Measurements from ENCODE around the gene RUNDC3A. TPM values are rescaled to one million over a fixed set of nuclear protein-coding genes. Genes with fewer than 3 reads are reported as not detected.

RUNDC3A gene
- total RNA-seq, 5 donors from 2014 or later (not counting 1 experiment from before 2014, with no cell fraction given): 0.38 to 0.65 (median 0.41) TPM; not detected in 2

GRCh38 chr17:44311562-44312181, 3.3 kb downstream of the RUNDC3A start:
- H3K9me3 ChIP-seq: no peaks in the 10 kb centered on the region
- no peak for ATAC-seq (replicated peaks in 1 of 4)
- Mint-ChIP-seq H3K27me3 (peaks cover 25 to 48% of the 10 kb centered on the region in 2 donors), H3K4me3 (no peak overlapping the region), H3K27ac (no peak overlapping the region), H3K36me3 (no peaks in the 10 kb centered on the region), H3K9me3 (no peaks in the 10 kb centered on the region), H3K4me1 (peaks cover 25 to 36% (median 33%) of the 10 kb centered on the region in 3 donors)
- H3K4me3 ChIP-seq (ENCODE audit: control insufficient read depth in 1 of 2, extremely low read depth in 1 of 2, low read length in 1 of 2): no peak overlapping the region
- CTCF ChIA-PET: no interaction called here
- H3K27me3 ChIP-seq (replicated peaks in 1 of 2; ENCODE audit: control insufficient read depth in 2 of 2, extremely low read depth in 1 of 2, insufficient read depth in 2 of 2, low read length in 1 of 2): peaks cover 10 to 75% of the 10 kb centered on the region in 2 experiments
- no peak overlapping the region for H3K27ac ChIP-seq (ENCODE audit: low read length)
- DNase-seq: no peak
- POLR2A ChIA-PET: no interaction called here
- H3K36me3 ChIP-seq (ENCODE audit: control insufficient read depth in 2 of 2, extremely low read depth in 1 of 2, insufficient read depth in 1 of 2, low read length in 1 of 2): no peaks in the 10 kb centered on the region
- H3K4me1 ChIP-seq (ENCODE audit: control insufficient read depth in 1 of 2, extremely low read depth in 1 of 2, insufficient read depth in 2 of 2, low read length in 2 of 2): peaks cover 14 to 48% of the 10 kb centered on the region in 2 experiments
- WGBS (ENCODE audit: insufficient coverage): no CpG with 5 or more reads among the region's 5 CpGs

GRCh38 chr17:44312396-44313104, 4.1 kb downstream of the RUNDC3A start:
- no peaks in the 10 kb centered on the region for H3K9me3 ChIP-seq
- peaks cover 20 to 29% (median 24%) of the 10 kb centered on the region in 3 donors for H3K4me1 Mint-ChIP-seq
- no peak for ATAC-seq (replicated peaks in 1 of 4)
- no peaks in the 10 kb centered on the region for H3K36me3 Mint-ChIP-seq
- no peak for DNase-seq
- peaks cover 21 to 46% of the 10 kb centered on the region in 2 donors for H3K27me3 Mint-ChIP-seq
- no peaks in the 10 kb centered on the region for H3K9me3 Mint-ChIP-seq
- H3K4me1 ChIP-seq (ENCODE audit: control insufficient read depth in 1 of 2, extremely low read depth in 1 of 2, insufficient read depth in 2 of 2, low read length in 2 of 2): peaks cover 14 to 45% of the 10 kb centered on the region in 2 experiments
- no peak overlapping the region for H3K27ac ChIP-seq (ENCODE audit: low read length)
- no peak overlapping the region for H3K4me3 ChIP-seq (ENCODE audit: control insufficient read depth in 1 of 2, extremely low read depth in 1 of 2, low read length in 1 of 2)
- no peaks in the 10 kb centered on the region for H3K36me3 ChIP-seq (ENCODE audit: control insufficient read depth in 2 of 2, extremely low read depth in 1 of 2, insufficient read depth in 1 of 2, low read length in 1 of 2)
- ChIA-PET CTCF (no interaction called here), POLR2A (interaction anchor here in 1 of 2 donors (0.6 kb wide), 1 partner anchor 116 kb away, joined by 4 read pairs; no protein-coding TSS in a partner anchor)
- H3K27ac Mint-ChIP-seq: no peak overlapping the region
- H3K27me3 ChIP-seq (replicated peaks in 1 of 2; ENCODE audit: control insufficient read depth in 2 of 2, extremely low read depth in 1 of 2, insufficient read depth in 2 of 2, low read length in 1 of 2): peaks cover 9 to 77% of the 10 kb centered on the region in 2 experiments
- WGBS (ENCODE audit: insufficient coverage): 79% methylated on average over 7 of the region's 17 CpGs
- peak overlapping the region in 1 of 3 donors; percentile 13 for H3K4me3 Mint-ChIP-seq

- Mint-ChIP-seq H3K27ac (no peak overlapping the region), H3K4me3 (peak overlapping the region; percentile 58 to 65 (median 59)), H3K36me3 (no peaks in the 10 kb centered on the region), H3K9me3 (no peaks in the 10 kb centered on the region), H3K4me1 (peaks cover 16 to 24% (median 24%) of the 10 kb centered on the region in 3 donors), H3K27me3 (peaks cover 22 to 52% of the 10 kb centered on the region in 2 donors)
- H3K27ac ChIP-seq (ENCODE audit: low read length): no peak overlapping the region
- CTCF ChIA-PET: no interaction called here
- H3K9me3 ChIP-seq: no peaks in the 10 kb centered on the region
- no peaks in the 10 kb centered on the region for H3K36me3 ChIP-seq (ENCODE audit: control insufficient read depth in 2 of 2, extremely low read depth in 1 of 2, insufficient read depth in 1 of 2, low read length in 1 of 2)
- no peak overlapping the region for H3K4me3 ChIP-seq (ENCODE audit: control insufficient read depth in 1 of 2, extremely low read depth in 1 of 2, low read length in 1 of 2)
- H3K27me3 ChIP-seq (replicated peaks in 1 of 2; ENCODE audit: control insufficient read depth in 2 of 2, extremely low read depth in 1 of 2, insufficient read depth in 2 of 2, low read length in 1 of 2): peaks cover 6 to 69% of the 10 kb centered on the region in 2 experiments
- DNase-seq (no peak), ATAC-seq (replicated peaks in 1 of 4) (no peak)
- 100% methylated on average over 1 of the region's 7 CpGs for WGBS (ENCODE audit: insufficient coverage)
- POLR2A ChIA-PET: no interaction called here
- H3K4me1 ChIP-seq (ENCODE audit: control insufficient read depth in 1 of 2, extremely low read depth in 1 of 2, insufficient read depth in 2 of 2, low read length in 2 of 2): peaks cover 9 to 30% of the 10 kb centered on the region in 2 experiments
Observed at GRCh38 chr17:44314031-44314430, 5.6 kb downstream of the RUNDC3A start.

- no peaks in the 10 kb centered on the region for H3K9me3 ChIP-seq
- H3K36me3 ChIP-seq (ENCODE audit: control insufficient read depth in 2 of 2, extremely low read depth in 1 of 2, insufficient read depth in 1 of 2, low read length in 1 of 2): peaks cover 0 to 1% of the 10 kb centered on the region in 2 donors
- POLR2A ChIA-PET: no interaction called here
- DNase-seq (no peak), ATAC-seq (replicated peaks in 1 of 4) (no peak)
- Mint-ChIP-seq H3K27me3 (peaks cover 22 to 52% of the 10 kb centered on the region in 2 donors), H3K4me1 (peaks cover 13 to 24% (median 21%) of the 10 kb centered on the region in 3 donors), H3K36me3 (peaks cover 3% of the 10 kb centered on the region), H3K27ac (no peak overlapping the region), H3K9me3 (no peaks in the 10 kb centered on the region), H3K4me3 (peak overlapping the region; percentile 58 to 65 (median 59))
- no peak overlapping the region for H3K27ac ChIP-seq (ENCODE audit: low read length)
- peaks cover 6 to 65% of the 10 kb centered on the region in 2 experiments for H3K27me3 ChIP-seq (replicated peaks in 1 of 2; ENCODE audit: control insufficient read depth in 2 of 2, extremely low read depth in 1 of 2, insufficient read depth in 2 of 2, low read length in 1 of 2)
- CTCF ChIA-PET: no interaction called here
- peaks cover 5 to 26% of the 10 kb centered on the region in 2 experiments for H3K4me1 ChIP-seq (ENCODE audit: control insufficient read depth in 1 of 2, extremely low read depth in 1 of 2, insufficient read depth in 2 of 2, low read length in 2 of 2)
- H3K4me3 ChIP-seq (ENCODE audit: control insufficient read depth in 1 of 2, extremely low read depth in 1 of 2, low read length in 1 of 2): peak overlapping the region; percentile 34 to 60
- WGBS (ENCODE audit: insufficient coverage): 67% methylated on average over 1 of the region's 11 CpGs
Observed at GRCh38 chr17:44314524-44314868, 6.1 kb downstream of the RUNDC3A start.

GRCh38 chr17:44314869-44315661, 6.7 kb downstream of the RUNDC3A start:
- peak; percentile 59 to 79 (median 65) for ATAC-seq (replicated peaks in 1 of 4)
- peak overlapping the region; percentile 62 to 75 (median 65) for H3K4me3 Mint-ChIP-seq
- peaks cover 10 to 20% (median 15%) of the 10 kb centered on the region in 3 donors for H3K4me1 Mint-ChIP-seq
- DNase-seq: peak in 12 of 35 experiments; percentile 10 to 49 (median 22)
- peaks cover 22 to 49% of the 10 kb centered on the region in 2 donors for H3K27me3 Mint-ChIP-seq
- H3K4me1 ChIP-seq (ENCODE audit: control insufficient read depth in 1 of 2, extremely low read depth in 1 of 2, insufficient read depth in 2 of 2, low read length in 2 of 2): peaks cover 5 to 21% of the 10 kb centered on the region in 2 experiments
- H3K9me3 ChIP-seq: no peaks in the 10 kb centered on the region
- no peak overlapping the region for H3K27ac Mint-ChIP-seq
- no peak overlapping the region for H3K27ac ChIP-seq (ENCODE audit: low read length)
- peak overlapping the region; percentile 34 to 60 for H3K4me3 ChIP-seq (ENCODE audit: control insufficient read depth in 1 of 2, extremely low read depth in 1 of 2, low read length in 1 of 2)
- 2% methylated on average over 80 of the region's 81 CpGs for WGBS (ENCODE audit: insufficient coverage)
- H3K9me3 Mint-ChIP-seq: no peaks in the 10 kb centered on the region
- CTCF ChIA-PET: no interaction called here
- H3K27me3 ChIP-seq (replicated peaks in 1 of 2; ENCODE audit: control insufficient read depth in 2 of 2, extremely low read depth in 1 of 2, insufficient read depth in 2 of 2, low read length in 1 of 2): peaks cover 6 to 61% of the 10 kb centered on the region in 2 experiments
- peaks cover 0 to 3% of the 10 kb centered on the region in 2 donors for H3K36me3 ChIP-seq (ENCODE audit: control insufficient read depth in 2 of 2, extremely low read depth in 1 of 2, insufficient read depth in 1 of 2, low read length in 1 of 2)
- peaks cover 5% of the 10 kb centered on the region for H3K36me3 Mint-ChIP-seq
- POLR2A ChIA-PET: no interaction called here

Measured in T-cell (primary cell).